Common myeloid progenitor, CD34-positive (primary cell): ENCODE results near the gene PLGRKT.
"Not testable (repeated sequence)": the region's sequence is repeated elsewhere in the genome, so short reads cannot be mapped to it uniquely, and the experiment has no call there.

Experiments used
- CTCF ChIA-PET: fragments of 350-600 bp; sonication (Branson Sonifier 250); formaldehyde crosslinking; loops from one replicate; lab custom pipeline; 2021; ENCODE audit warnings: antibody characterized with exemption; lab: Charles Lee
- POLR2A ChIA-PET: fragments of 350-600 bp; sonication (Branson Sonifier 250); formaldehyde crosslinking; loops from one replicate; lab custom pipeline; 2021; ENCODE audit warnings: antibody characterized with exemption; lab: Charles Lee
- DNase-seq, 3 donors: peaks; one replicate each; pipeline versions ENCODE4 v3.0.0 to v3.0.0-alpha.2; 2013
- H3K27ac ChIP-seq, 2 experiments: 1 replicate in 1 of 2; 2 replicates in 1 of 2; pipeline ENCODE4 v1.7.0; 2013; ENCODE audit warnings: inconsistent platforms in 2 of 2, low read length in 2 of 2, mild to moderate bottlenecking in 2 of 2, low read depth in 1 of 2, moderate library complexity in 1 of 2; ENCODE audit not compliant: severe bottlenecking in 2 of 2, insufficient read depth in 1 of 2, poor library complexity in 1 of 2
- H3K27me3 ChIP-seq, 5 experiments: replicated peaks in 2 of 5; 1 replicate in 3 of 5; 2 replicates in 2 of 5; pipeline versions ENCODE4 v1.6.1 to v1.7.0; 2013; ENCODE audit warnings: low read length in 4 of 5, mild to moderate bottlenecking in 2 of 5, moderate library complexity in 2 of 5, inconsistent platforms in 1 of 5; ENCODE audit not compliant: insufficient read depth in 5 of 5, control insufficient read depth in 4 of 5
- H3K36me3 ChIP-seq, 4 experiments: 1 replicate in 2 of 4; 2 replicates in 2 of 4; pipeline versions ENCODE4 v1.6.1 to v1.7.0; 2013; ENCODE audit warnings: low read length in 3 of 4, control low read depth in 1 of 4, mild to moderate bottlenecking in 1 of 4; ENCODE audit not compliant: control insufficient read depth in 4 of 4, insufficient read depth in 4 of 4
- H3K4me1 ChIP-seq, 4 experiments: 1 replicate in 3 of 4; 2 replicates in 1 of 4; pipeline versions ENCODE4 v1.6.1 to v1.7.1; 2013; ENCODE audit warnings: low read length in 3 of 4, mild to moderate bottlenecking in 3 of 4, control low read depth in 1 of 4, inconsistent platforms in 1 of 4, moderate library complexity in 1 of 4; ENCODE audit not compliant: control insufficient read depth in 4 of 4, insufficient read depth in 4 of 4; ENCODE audit errors: control extremely low read depth in 1 of 4
- H3K4me3 ChIP-seq, 7 experiments: 1 replicate in 4 of 7; 2 replicates in 3 of 7; pipeline versions ENCODE4 v1.5.1 to v1.7.0; 2013; ENCODE audit warnings: mild to moderate bottlenecking in 7 of 7, low read length in 6 of 7, moderate library complexity in 6 of 7, inconsistent platforms in 2 of 7, low read depth in 2 of 7, control low read depth in 1 of 7; ENCODE audit not compliant: insufficient read depth in 4 of 7, control insufficient read depth in 1 of 7; ENCODE audit errors: extremely low read depth in 1 of 7
- H3K9me3 ChIP-seq, 5 experiments: 1 replicate in 4 of 5; 2 replicates in 1 of 5; pipeline versions ENCODE4 v1.6.1 to v1.7.1; 2013; ENCODE audit warnings: low read length in 4 of 5, mild to moderate bottlenecking in 2 of 5, inconsistent platforms in 1 of 5, low read depth in 1 of 5, moderate library complexity in 1 of 5; ENCODE audit not compliant: control insufficient read depth in 4 of 5, insufficient read depth in 2 of 5; ENCODE audit errors: control extremely low read depth in 1 of 5
- WGBS: methylation state at CpG from one replicate; pipeline ENCODE4 v1.1.5; 2013; ENCODE audit not compliant: insufficient coverage; 5-methylcytosine and 5-hydroxymethylcytosine counted together

Gene PLGRKT

DNA sequence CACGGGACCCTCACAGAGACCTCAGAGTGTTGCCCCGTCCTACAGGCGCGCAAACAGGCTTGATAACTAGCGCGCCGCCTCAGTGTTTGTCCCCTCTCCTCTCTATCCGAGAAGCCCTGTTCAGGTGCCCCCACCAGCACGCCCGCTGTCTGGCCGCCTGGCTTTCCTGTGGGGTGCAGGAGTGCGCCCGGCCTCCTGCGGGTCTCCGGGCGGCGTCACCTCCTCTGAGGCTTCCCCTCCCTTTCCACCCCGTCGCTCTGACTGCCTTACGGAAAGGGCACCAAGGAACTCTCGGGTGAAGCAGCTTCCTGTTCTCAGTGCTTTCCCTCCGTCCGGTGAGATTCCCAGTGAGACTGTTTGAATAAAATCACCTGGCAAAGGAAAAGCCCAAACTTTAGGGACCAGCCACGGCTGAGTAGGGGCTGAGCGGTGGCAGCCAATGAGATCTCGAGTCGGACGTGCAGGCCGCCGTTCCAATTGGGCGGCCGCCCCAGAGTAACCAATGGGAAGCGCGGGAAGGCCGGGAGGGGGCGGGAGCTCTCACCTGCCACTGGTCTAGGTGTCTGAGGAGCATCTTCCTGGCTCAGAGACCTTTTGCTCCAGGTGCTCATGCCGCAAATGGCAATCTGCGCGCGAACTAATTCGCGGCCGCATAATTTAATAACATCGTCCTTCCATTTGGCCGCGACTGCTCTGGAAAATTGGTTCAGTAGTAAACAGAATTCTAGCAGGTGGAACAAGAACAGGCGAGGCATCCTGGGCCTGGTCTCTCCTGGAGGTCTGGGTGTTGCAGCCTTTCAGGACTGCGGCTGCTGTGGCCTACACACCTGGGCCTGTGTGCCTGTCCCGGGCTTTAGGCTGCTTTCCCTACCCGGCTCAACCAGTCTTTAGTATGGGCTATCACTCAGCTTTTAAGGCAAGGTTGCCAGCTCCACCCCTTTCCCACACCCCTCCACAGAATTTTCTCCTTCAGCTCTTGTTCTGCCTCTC, 98.4 kb downstream of the PLGRKT start, which contains the start of gene RLN1:
Gene RLN1, minus strand, starts transcription at position 885 of the 990 bp plus-strand sequence. Its CDS starts 130 bp downstream, at position 755.
- 38% methylated on average over 13 of the region's 50 CpGs for WGBS
- H3K27me3 ChIP-seq, POLR2A ChIA-PET, H3K9me3 ChIP-seq, CTCF ChIA-PET, H3K27ac ChIP-seq, H3K36me3 ChIP-seq: not testable (repeated sequence)
- DNase-seq = peak in 2 of 3 donors; percentile 21 to 37
- Histone ChIP-seq H3K4me1 (peaks cover 7 to 17% (median 11%) of the 10 kb centered on the region in 4 experiments), H3K4me3 (peak within 1 kb of the TSS in 4 of 7 experiments; percentile 10 to 53 (median 40))

GRCh38 chr9:5336688-5337087, 101.0 kb downstream of the PLGRKT start:
- peak; percentile 13 to 84 (median 72) for DNase-seq
- H3K27ac ChIP-seq = no peak overlapping the region
- peaks cover 7 to 17% (median 11%) of the 10 kb centered on the region in 4 experiments for H3K4me1 ChIP-seq
- POLR2A ChIA-PET = no interaction called here
- WGBS = no CpG with 5 or more reads among the region's 4 CpGs
- H3K36me3 ChIP-seq = peaks cover 0 to 3% (median 0%) of the 10 kb centered on the region in 4 experiments
- H3K4me3 ChIP-seq = peak overlapping the region in 3 of 7 experiments; percentile 8 to 48 (median 19)
- CTCF ChIA-PET = no interaction called here
- H3K9me3 ChIP-seq = no peaks in the 10 kb centered on the region
- H3K27me3 ChIP-seq = no peaks in the 10 kb centered on the region

GRCh38 chr9:5331276-5331675, 106.4 kb downstream of the PLGRKT start:
- CTCF ChIA-PET, H3K9me3 ChIP-seq, H3K4me1 ChIP-seq, H3K36me3 ChIP-seq, DNase-seq, H3K27me3 ChIP-seq, H3K4me3 ChIP-seq, H3K27ac ChIP-seq, POLR2A ChIA-PET: not testable (repeated sequence)
- 100% methylated on average over 1 of the region's 3 CpGs for WGBS

DNA sequence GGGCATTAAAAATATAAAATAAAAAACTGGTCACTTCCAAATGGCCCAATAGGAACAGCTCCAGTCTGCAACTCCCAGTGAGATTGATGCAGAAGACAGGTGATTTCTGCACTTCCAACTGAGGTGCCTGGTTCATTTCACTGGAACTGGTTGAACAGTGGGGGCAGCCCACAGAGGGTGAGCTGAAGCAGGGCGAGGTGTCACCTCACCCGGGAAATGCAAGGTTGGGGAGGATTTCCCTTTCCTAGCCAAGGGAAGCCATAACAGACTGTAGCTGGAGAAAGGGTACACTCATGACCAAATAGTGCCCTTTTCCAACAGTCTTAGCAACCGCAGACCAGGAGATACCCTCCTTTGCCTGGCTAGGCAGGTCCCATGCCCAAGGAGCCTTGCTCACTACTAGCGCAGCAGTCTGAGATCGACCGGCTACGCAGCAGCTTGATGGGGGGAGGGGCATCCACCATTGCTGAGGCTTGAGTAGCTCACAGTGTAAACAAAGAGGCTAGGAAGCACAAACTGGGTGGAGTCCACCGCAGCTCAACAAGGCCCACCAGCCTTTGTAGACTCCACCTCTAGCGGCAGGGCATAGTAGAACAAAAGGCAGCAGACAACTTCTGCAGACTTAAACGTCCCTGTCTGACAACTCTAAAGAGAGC, 110.7 kb downstream of the PLGRKT start:
- ChIA-PET POLR2A (interaction anchor here (1.2 kb wide), 1 partner anchor 51 kb away, joined by 4 read pairs; no protein-coding TSS in a partner anchor), CTCF (no interaction called here)
- DNase-seq = no peak
- no peak overlapping the region for H3K4me3 ChIP-seq
- WGBS = 100% methylated on average over 10 of the region's 10 CpGs
- H3K36me3 ChIP-seq = no peaks in the 10 kb centered on the region
- peaks cover 0 to 5% (median 0%) of the 10 kb centered on the region in 5 experiments for H3K9me3 ChIP-seq
- H3K27me3 ChIP-seq = no peaks in the 10 kb centered on the region
- no peaks in the 10 kb centered on the region for H3K4me1 ChIP-seq
- no peak overlapping the region for H3K27ac ChIP-seq

- H3K27me3 ChIP-seq = no peaks in the 10 kb centered on the region
- H3K4me3 ChIP-seq = no peak overlapping the region
- POLR2A ChIA-PET = interaction anchor here (1.2 kb wide), 1 partner anchor 51 kb away, joined by 4 read pairs; no protein-coding TSS in a partner anchor
- DNase-seq = no peak
- H3K36me3 ChIP-seq = no peaks in the 10 kb centered on the region
- H3K4me1 ChIP-seq = peaks cover 0 to 6% (median 0%) of the 10 kb centered on the region in 4 experiments
- H3K27ac ChIP-seq = no peak overlapping the region
- peaks cover 0 to 4% (median 0%) of the 10 kb centered on the region in 5 experiments for H3K9me3 ChIP-seq
- CTCF ChIA-PET = no interaction called here
These were observed 111.5 kb downstream of the PLGRKT start for GRCh38 chr9:5326187-5326586.

GRCh38 chr9:5321601-5322000, 116.1 kb downstream of the PLGRKT start:
- H3K4me1 ChIP-seq, H3K27ac ChIP-seq, H3K4me3 ChIP-seq, H3K27me3 ChIP-seq, H3K9me3 ChIP-seq, POLR2A ChIA-PET, H3K36me3 ChIP-seq: not testable (repeated sequence)
- CTCF ChIA-PET = interaction anchor here (1.2 kb wide), 1 partner anchor 25 kb away, joined by 3 read pairs; no protein-coding TSS in a partner anchor
- peak in 2 of 3 donors; percentile 6 to 43 for DNase-seq
- no CpG with 5 or more reads among the region's 1 CpG for WGBS
